Ishikawa (cell line): ENCODE results near the gene TUBAL3.

Experiments
- CEBPB ChIP-seq: IDR thresholded peaks from 2 replicates; pipeline ENCODE4 v1.6.1; 2012
- FOXM1 ChIP-seq: IDR thresholded peaks from 2 replicates; pipeline ENCODE4 v1.6.1; 2012; ENCODE audit warnings: low read depth, borderline replicate concordance
- TEAD4 ChIP-seq: IDR thresholded peaks from 2 replicates; pipeline ENCODE4 v1.6.1; 2012

DNA sequence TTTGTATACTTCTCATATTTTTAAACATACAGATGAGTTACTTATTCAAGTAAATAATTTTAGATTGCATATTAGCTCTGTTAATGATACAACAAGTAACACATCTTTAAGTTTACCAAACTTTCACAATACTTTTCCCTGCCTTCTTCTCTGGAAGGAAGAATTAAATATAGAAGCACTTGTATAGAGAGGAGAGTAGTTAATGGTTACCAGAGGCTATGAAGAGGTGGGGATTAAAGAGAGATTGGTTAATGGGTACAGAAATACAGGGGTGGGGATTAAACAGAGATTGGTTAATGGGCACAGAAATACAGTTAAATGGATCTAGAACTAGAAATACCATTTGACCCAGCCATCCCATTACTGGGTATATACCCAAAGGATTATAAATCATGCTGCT lies 59.9 kb downstream of the TUBAL3 start:
- TF ChIP-seq CEBPB (no peak), FOXM1 (no peak), TEAD4 (no peak)
